GM18867 (cell line): ENCODE data around the gene TRIM33.
A peak's percentile ranks its signal among the peaks of the same experiment; 100 is the strongest.
"Not testable (repeated sequence)": the region's sequence is repeated elsewhere in the genome, so short reads cannot be mapped to it uniquely, and the experiment has no call there.

Source experiments
- ATAC-seq: cut with Tn5 transposase; IDR thresholded peaks from one replicate; pipeline ENCODE4 v1.9.1; 2021; ENCODE audit warnings: mild to moderate bottlenecking, moderate library complexity; ENCODE audit not compliant: unreplicated experiment

TRIM33 gene

DNA sequence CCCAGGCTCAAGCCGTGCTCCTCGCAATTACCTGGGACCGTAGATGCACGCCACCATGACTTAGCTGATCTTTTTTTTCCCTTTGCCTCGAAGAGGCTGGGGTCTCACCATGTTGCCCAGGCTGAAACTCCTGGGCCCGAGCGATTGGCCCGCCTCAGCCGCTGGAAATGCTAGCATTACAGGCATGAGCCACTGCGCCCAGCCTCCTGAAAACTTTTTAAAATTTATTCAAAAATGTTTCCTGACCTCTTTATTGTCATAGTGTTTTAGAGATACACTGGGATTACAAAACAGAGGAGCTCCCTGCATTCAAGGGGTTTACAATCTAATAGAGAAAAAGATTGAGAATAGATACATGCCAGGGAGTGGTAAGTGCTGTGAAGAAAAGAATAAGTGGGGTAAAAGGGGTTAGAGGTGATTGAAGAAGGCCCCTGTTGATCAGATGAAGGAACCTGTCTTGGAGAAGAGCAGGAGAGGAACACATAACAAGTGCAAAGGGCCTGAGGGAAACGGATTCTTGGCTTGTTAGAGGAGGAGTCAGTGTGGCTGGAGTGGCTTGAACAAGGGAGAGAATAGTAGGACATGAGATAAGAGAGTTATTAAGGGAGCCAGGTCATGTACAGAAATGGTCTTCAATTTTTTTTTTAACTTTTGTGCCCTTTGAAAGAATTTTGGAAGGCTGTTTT is 1.7 kb upstream of the TRIM33 start:
- ATAC-seq = no peak

DNA sequence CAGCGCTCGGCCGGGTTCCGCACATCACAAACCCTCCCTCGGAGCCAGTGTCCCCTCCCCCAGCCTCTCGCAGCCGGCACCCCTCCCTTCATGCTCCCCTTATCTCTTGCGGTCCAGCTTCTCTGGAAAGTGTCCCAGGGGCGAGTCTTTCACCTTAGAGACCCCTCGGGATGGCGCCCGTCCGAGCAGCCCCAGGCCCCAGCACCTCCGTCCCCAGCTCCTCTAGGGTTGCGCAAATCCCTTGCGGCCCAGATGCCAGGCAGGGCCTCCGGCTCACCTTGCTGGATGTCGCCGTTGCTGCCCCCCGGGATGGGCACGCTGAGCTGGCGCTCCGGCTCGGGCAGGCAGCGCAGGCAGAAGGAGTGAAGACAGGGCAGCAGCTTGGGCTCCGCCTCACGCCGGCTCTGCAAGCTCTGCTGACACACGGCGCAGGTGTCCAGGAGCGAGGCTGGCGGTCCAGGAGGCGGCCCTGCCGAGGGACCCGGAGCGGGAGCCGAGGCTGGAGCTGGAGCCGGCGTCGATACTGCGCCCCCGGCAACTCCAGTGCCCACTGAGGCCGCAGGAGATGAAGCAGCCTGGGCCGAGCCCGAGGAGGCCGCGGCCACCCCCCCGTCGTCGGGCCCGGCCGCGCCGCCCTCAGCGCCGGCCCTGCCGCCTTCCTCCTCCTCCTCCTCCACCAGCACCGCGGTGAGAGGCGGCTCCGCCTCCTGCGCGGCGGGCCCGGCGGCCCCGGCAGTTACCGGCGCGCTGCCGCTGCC is 550 bp downstream of the TRIM33 start:
- ATAC-seq = peak; percentile 69

GRCh38 chr1:114509596-114510273 is 1.3 kb downstream of the TRIM33 start:
- no peak for ATAC-seq

DNA sequence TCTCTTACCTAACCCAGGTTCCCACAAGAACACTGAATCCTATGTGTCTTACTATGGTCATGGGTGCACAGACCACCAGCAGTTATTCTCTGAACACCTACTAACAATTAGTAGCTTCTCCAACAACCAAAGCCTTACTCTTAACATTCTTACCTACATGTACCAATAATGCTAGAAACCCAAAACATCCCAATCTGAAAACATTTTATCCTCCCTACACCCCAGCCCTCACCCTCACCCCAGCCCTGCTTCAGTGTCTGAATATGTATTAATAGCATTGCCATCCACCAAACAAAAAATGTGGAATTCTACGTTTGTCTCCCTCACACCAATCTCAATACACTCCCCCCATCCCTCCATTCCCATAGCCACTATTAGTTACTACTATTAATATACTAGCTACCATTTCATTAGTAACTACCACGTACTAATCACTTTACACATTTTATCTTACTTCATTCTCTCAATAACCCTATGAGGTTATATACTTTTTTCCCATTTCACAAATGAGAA is 2.6 kb downstream of the TRIM33 start:
- ATAC-seq = no peak

GRCh38 chr1:114507513-114507912 is 3.5 kb downstream of the TRIM33 start:
- no peak for ATAC-seq

GRCh38 chr1:114505148-114505561 is 5.8 kb downstream of the TRIM33 start:
- ATAC-seq = peak; percentile 43

GRCh38 chr1:114503916-114504422 is 7.0 kb downstream of the TRIM33 start:
- no peak for ATAC-seq

- ATAC-seq = no peak
Observed at GRCh38 chr1:114502080-114502479, 8.9 kb downstream of the TRIM33 start.

- no peak for ATAC-seq
Observed at GRCh38 chr1:114499478-114499877, 11.5 kb downstream of the TRIM33 start.

DNA sequence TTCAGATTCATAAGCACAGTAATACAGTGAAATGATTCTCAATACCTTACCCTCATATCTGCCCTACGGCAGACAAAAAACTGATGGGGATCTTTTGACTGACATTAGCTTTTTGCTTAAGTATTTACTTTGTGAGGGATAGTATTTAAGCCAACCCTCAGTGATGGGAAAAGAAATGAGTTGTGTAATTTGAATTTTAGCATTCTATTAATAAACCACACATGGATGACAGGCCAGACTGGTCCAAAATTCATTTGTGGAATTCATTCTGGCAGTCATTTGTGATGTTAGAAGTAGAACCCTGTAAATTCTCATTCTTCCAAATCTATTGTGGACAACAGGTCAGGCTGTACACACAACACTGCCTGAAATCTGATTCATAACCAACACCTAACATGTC is 14.9 kb downstream of the TRIM33 start:
- no peak for ATAC-seq

DNA sequence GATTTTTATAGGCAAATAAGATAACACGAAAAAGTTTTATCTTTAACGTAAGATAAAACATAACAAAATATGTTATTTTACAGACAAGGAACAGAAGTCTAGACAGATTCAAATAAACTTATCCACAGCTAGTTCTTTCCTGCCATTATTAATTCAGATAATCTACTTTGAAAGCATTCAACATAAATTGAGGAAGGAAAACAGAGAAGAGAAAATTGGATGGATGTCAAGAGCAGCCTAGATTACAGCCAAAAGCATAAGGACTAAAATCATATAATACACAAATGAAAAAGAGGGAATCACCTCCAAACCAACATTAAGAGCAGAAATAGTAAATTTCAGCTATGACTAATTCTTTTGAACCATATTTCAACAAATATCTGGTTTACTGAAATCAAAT is 15.5 kb downstream of the TRIM33 start:
- no peak for ATAC-seq

GRCh38 chr1:114492978-114493377 is 18.0 kb downstream of the TRIM33 start:
- no peak for ATAC-seq

DNA sequence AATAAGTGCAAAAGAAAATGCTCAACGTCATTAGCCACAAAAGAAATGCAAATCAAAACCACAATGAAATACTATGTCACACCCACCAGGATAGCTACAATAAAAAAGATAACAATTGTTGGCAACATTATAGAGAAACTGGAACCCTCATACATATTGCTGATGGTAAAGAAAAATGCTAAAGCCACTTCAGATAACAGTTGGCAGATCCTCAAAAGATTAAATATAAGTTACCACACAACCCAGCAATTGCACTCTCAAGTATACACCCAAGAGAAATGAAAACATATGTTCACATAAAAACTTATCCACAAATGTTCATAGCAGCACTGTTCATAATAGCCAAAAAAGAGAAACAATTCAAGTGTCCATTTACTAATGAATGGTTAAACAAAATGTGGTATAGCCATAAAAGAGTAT is 20.7 kb downstream of the TRIM33 start:
- ATAC-seq = no peak

DNA sequence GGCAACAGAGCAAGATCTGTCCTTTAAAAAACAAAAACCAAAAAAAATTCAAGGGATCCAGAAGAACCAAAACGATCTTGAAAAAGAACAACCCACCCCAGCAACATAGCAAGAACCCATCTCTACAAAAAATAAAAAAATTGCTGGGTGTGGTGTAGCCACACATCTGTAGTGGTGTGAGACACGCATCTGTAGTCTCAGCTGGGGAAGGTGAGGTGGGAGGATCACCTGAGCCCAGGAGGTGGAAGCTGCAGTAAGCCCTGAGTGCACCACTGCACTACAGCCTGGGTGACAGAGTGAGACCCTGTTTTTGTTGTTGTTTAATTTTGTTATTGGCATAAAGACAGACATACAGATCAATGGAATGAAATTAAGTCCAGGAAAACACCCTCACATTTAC is 22.3 kb downstream of the TRIM33 start:
- ATAC-seq = no peak

GRCh38 chr1:114485286-114485685 is 25.7 kb downstream of the TRIM33 start:
- no peak for ATAC-seq

GRCh38 chr1:114482585-114482984 is 28.4 kb downstream of the TRIM33 start:
- ATAC-seq = peak; percentile 86

- not testable (repeated sequence) for ATAC-seq
Observed at GRCh38 chr1:114479636-114480035, 31.4 kb downstream of the TRIM33 start.

DNA sequence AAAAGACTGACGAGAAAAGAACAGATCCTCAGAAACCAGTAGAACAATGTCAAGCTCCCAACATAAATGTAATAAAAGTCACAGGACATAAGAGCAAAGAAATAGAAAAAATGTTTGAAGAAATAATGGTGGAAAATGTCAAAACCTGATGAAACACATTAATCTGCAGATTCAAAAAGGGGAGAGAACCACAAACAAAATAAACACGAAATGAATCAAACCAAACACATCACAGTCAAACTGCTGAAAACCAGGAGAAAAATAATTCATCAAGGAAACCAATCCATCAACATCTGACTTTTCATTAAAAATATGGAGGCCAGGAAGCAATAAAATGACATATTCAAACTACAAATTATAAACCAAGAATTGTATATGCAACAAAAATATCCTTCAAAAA is 31.9 kb downstream of the TRIM33 start:
- ATAC-seq = no peak

GRCh38 chr1:114473796-114474195 is 37.2 kb downstream of the TRIM33 start:
- ATAC-seq = no peak

GRCh38 chr1:114472408-114472807 is 38.6 kb downstream of the TRIM33 start:
- ATAC-seq = no peak

DNA sequence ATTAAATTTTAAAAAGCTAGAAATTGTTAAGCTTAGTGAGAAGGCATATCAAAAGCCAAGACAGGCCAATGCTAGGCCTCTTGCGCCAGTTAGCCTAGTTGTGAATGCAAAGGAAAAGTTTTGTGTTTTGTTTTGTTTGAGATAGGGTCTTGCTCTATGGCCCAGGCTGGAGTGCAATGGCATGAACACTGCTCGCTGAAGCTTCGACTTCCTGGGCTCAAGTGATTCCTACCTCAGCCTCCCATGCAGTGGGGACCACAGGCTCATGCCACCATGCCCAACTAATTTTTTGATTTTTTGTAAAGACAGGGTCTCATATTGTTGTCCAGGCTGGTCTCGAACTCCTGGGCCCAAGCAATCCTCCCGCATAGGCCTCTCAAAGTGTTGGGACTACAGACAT is 40.3 kb downstream of the TRIM33 start:
- ATAC-seq = no peak
